GM12874 (cell line): ENCODE data around the gene FCN3.
A peak's percentile ranks its signal among the peaks of the same experiment; 100 is the strongest.

ENCODE experiments used
- TF ChIP-seq, protein P1 (sequence below): IDR thresholded peaks from 2 replicates; pipeline ENCODE4 v1.5.1; 2011; ENCODE audit warnings: low read depth, mild to moderate bottlenecking, control low read depth, low read length, moderate library complexity; ENCODE audit not compliant: insufficient read depth

Gene FCN3

DNA sequence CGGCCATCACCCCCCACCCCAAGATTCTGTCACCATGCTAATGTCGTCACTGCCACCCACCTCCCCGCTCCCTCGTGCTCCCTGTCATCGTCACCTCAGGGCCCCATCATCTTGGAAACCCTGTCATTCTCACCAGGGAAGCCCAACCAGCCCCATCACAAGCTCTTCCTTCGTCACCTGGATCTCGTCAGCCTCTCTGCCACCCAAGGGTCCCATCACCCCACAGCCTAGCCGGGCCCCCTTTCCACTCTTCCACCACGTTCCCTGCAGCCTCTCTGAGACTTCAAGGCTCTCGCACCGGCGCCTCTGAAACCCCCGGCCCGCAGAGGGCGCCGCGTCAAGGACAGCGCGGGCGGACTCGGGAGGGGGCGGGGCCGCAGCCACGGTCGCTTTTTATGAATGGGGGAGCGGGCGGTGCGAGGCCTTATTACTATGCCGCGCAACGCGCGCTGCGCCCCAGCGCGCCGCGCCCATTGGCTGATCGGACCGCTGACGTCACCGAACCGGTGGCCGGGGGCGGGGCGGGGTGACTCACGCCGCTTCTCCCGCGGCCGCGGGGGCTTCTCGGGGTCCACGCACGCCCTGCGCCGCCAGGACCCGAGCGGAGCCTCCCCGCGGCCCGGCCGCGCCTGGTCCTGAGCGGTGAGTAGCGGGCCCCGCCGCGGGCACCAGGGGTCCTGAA is 17.6 kb upstream of the FCN3 start, which contains the start of gene GPR3:
TSS of gene GPR3 (plus strand) at position 527 of the 682 bp plus-strand sequence. CDS start 1,177 bp downstream, outside the sequence.
- TF ChIP-seq, protein P1, sequence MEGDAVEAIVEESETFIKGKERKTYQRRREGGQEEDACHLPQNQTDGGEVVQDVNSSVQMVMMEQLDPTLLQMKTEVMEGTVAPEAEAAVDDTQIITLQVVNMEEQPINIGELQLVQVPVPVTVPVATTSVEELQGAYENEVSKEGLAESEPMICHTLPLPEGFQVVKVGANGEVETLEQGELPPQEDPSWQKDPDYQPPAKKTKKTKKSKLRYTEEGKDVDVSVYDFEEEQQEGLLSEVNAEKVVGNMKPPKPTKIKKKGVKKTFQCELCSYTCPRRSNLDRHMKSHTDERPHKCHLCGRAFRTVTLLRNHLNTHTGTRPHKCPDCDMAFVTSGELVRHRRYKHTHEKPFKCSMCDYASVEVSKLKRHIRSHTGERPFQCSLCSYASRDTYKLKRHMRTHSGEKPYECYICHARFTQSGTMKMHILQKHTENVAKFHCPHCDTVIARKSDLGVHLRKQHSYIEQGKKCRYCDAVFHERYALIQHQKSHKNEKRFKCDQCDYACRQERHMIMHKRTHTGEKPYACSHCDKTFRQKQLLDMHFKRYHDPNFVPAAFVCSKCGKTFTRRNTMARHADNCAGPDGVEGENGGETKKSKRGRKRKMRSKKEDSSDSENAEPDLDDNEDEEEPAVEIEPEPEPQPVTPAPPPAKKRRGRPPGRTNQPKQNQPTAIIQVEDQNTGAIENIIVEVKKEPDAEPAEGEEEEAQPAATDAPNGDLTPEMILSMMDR: peak; percentile 68

DNA sequence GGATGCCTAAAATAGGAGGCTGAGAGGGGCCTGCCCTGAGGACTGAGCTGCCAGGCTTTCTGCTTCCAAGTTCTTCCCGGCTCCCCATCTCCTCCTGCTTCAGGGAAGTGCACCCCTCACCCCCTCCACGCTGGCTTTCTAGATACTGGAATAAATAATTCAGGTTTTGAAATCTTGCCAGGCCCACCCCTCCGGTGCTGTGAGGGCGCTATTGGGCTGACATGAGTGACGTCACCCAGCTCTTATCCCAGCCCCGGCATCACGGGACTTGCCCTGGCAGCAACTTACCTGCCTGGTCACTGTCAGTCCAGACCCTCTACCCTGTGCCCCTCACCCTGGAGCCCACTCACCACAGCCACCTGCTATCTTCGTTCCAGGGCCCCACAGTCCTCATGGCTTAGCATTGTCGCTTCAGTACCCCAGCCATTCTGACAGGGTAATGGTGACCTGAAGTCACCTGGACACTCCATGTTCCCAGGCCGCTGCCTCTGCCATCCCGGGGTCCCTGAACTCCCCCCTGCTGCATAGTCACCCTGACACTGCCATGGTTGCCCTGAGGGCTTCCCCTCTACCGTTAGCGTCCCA is 17.0 kb upstream of the FCN3 start:
- TF ChIP-seq, protein P1: no peak; the same call in 1 of the 2 replicates

DNA sequence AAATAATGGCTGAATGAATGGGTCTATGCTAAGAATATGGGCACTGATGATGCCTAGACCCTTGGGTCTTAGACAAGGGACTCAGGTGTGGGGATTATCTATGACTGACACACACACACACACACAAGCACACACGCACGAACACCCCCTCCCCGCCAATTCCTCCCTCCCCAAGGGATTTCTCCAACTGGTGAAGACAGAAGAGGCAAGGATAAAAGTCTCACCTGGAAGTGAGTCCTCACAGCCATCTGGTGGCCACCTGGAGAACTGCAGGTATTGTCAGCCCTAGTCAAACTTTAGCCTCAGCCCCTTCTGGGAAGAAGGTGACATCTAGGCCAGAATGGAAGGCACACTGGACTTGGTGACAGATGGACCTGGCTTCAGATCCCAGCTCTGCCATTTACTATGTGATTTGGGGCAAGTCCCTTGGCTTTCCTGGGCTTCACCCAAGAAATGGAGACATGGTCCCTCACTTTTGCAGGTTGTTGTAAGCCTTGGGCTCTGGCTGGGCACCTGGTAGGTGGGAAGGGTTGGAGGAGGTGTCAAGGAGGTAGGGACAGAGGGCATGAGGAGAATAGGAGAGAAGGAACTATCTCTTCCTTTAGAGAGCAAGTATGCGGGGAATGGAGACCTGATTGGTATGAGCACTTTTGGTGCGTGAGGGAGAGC is 13.8 kb upstream of the FCN3 start:
- TF ChIP-seq, protein P1: peak; percentile 89

DNA sequence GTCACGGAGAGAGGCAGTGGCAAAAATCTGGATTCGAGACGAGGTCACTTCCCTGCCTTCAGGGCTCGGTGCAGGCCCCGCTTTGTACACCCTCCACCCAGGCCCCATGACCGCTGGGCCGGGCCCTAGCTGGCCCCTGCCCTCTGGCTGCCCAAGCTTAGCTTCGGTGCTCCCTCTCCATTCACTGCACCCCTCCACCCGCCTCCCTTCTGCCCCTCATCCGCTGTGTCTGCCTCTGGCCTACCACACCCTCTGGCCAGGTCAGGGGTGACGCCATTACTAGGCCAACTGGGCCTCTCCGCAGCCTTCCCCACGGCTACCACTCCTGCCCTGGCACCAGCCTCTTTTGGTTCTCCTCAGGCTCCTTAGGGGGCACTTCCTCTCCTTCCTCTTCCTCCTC is 9.0 kb upstream of the FCN3 start:
- TF ChIP-seq, protein P1: no peak

DNA sequence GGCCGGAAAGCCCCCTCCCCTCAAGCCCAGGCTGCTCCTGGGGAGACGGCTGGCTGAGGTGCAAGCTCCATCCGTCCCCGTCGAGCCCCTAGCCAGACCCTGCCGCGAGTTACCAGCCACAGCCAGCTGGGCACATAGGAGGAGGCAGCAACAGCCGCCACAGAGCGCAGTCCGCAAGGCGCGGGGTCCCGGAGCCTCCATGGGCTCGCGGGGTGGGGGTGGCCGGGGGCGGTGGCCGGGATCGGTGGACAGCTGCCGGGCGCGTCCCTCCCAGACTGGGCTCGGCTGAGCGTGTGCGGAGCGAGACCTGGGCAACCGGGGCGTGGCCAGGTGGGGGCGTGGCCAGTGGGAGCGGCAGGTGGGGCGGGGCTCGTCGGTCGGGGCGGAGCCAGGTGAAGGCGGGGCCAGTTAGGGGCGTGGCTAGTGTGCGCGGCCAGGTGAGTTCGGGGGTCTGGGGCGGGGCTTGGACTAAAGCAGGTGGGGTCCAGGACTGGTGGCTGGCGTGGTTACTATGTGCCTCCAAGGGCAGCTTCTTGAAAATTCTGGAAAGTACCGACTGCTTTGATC is 8.5 kb upstream of the FCN3 start, which contains the start of gene CD164L2:
TSS of gene CD164L2 (minus strand) at position 295 of the 567 bp plus-strand sequence. CDS start at position 201, 94 bp downstream.
- TF ChIP-seq, protein P1: no peak

DNA sequence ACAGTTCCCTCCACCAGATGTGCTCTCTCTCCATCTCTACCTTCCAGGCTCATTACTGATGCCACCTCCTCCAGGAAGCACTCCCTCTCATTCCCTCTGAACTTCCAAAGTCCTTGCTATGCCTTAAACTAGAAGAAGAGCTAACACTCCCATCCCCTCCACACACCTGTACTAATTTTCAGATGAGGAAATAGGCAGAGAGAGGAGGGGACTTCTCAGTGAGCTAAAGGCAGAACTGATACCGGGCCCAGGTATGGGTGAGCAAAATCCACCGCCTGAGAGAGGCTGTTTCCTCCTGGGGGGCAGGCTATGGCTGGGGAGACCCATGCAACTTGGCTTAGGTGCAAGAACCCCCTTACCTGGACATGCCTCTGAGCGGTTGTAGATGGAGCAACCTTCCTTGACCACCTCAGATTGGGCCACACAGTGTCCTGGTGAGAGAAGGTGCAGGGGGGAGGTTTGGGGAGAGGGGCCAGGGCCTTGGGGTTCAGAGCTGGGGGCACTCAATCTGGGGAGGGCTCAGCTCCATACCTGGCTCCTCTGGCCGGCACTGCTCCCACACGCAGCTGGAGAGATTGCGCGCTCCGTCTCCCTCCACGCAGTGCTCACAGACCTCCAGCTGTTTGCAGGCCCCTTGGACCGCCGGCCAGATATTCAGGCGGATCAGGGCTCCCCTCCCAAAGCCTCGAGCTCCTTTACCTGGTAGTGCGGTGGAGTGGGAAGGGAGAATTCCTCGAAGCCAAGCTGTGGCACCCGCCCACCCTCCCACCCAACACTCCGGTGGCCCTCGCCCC is 7.5 kb upstream of the FCN3 start:
- TF ChIP-seq, protein P1: no peak
